GM23338 (cell line): ENCODE data around the gene CFDP1.

Experiments used
- CTCF ChIP-seq, 2 experiments: fragments of 200-600 bp in 1 of 2; sonication (generic) in 1 of 2; conservative IDR thresholded peaks; 2 replicates each; pipeline versions ENCODE4 v1.5.1 to v1.6.1; 2016 to 2017; ENCODE audit warnings: antibody characterized with exemption in 2 of 2, low read depth in 2 of 2, mild to moderate bottlenecking in 2 of 2, moderate library complexity in 1 of 2
- EZH2 ChIP-seq: fragments of 200-600 bp; sonication (generic); IDR thresholded peaks from one replicate; pipeline ENCODE4 v1.8.0; 2017; ENCODE audit warnings: antibody characterized with exemption, mild to moderate bottlenecking, low read depth; ENCODE audit not compliant: unreplicated experiment

GRCh38 chr16:75319513-75320411, 113.5 kb downstream of the CFDP1 start:
- no peak for TF ChIP-seq CTCF (conservative IDR thresholded peaks at IDR 0.05; ENCODE audit: low read depth in 2 of 2)
- no peak for TF ChIP-seq EZH2
